Kidney tubule cell (primary cell): ENCODE data around the gene FDPS.
"Not testable (repeated sequence)": the region's sequence is repeated elsewhere in the genome, so short reads cannot be mapped to it uniquely, and the experiment has no call there.

ENCODE experiments used
- DNase-seq: peaks from one replicate; pipeline ENCODE4 v3.0.0-alpha.2; 2018; ENCODE audit warnings: low spot score

Gene FDPS

GRCh38 chr1:155320252-155320651, 11.6 kb downstream of the FDPS start:
- no peak for DNase-seq

GRCh38 chr1:155320661-155321617, 12.3 kb downstream of the FDPS start, which contains the start of gene RUSC1:
TSS of gene RUSC1 (plus strand) at chr1:155320894. CDS start at chr1:155321774, 880 bp downstream.
- DNase-seq: peak; percentile 47

GRCh38 chr1:155321639-155322503, 13.2 kb downstream of the FDPS start:
- no peak for DNase-seq

GRCh38 chr1:155322571-155322952, 13.9 kb downstream of the FDPS start:
- peak; percentile 37 for DNase-seq

GRCh38 chr1:155322953-155323728, 14.5 kb downstream of the FDPS start:
- DNase-seq: peak; percentile 96

- peak; percentile 93 for DNase-seq
Observed at GRCh38 chr1:155323729-155324036, 15.0 kb downstream of the FDPS start.

GRCh38 chr1:155324037-155324716, 15.5 kb downstream of the FDPS start:
- peak; percentile 99 for DNase-seq

- peak; percentile 81 for DNase-seq
Observed at GRCh38 chr1:155324717-155325602, 16.3 kb downstream of the FDPS start.

GRCh38 chr1:155325603-155325893, 16.9 kb downstream of the FDPS start:
- no peak for DNase-seq

GRCh38 chr1:155326020-155326526, 17.4 kb downstream of the FDPS start:
- no peak for DNase-seq

- DNase-seq: no peak
Observed at GRCh38 chr1:155326631-155327037, 18.0 kb downstream of the FDPS start.

- DNase-seq: no peak
Observed at GRCh38 chr1:155327981-155328380, 19.3 kb downstream of the FDPS start.

GRCh38 chr1:155328856-155329255, 20.2 kb downstream of the FDPS start:
- not testable (repeated sequence) for DNase-seq

GRCh38 chr1:155329980-155330598, 21.4 kb downstream of the FDPS start:
- no peak for DNase-seq

- DNase-seq: no peak
Observed at GRCh38 chr1:155334962-155335361, 26.3 kb downstream of the FDPS start.

GRCh38 chr1:155339515-155340097, 30.9 kb downstream of the FDPS start:
- no peak for DNase-seq

GRCh38 chr1:155342842-155343241, 34.2 kb downstream of the FDPS start:
- no peak for DNase-seq

GRCh38 chr1:155352631-155353030, 44.0 kb downstream of the FDPS start:
- no peak for DNase-seq

GRCh38 chr1:155360051-155360450, 51.4 kb downstream of the FDPS start:
- DNase-seq: no peak
